ENCODE measurements around the gene RTN4R.

Gene RTN4R

DNA sequence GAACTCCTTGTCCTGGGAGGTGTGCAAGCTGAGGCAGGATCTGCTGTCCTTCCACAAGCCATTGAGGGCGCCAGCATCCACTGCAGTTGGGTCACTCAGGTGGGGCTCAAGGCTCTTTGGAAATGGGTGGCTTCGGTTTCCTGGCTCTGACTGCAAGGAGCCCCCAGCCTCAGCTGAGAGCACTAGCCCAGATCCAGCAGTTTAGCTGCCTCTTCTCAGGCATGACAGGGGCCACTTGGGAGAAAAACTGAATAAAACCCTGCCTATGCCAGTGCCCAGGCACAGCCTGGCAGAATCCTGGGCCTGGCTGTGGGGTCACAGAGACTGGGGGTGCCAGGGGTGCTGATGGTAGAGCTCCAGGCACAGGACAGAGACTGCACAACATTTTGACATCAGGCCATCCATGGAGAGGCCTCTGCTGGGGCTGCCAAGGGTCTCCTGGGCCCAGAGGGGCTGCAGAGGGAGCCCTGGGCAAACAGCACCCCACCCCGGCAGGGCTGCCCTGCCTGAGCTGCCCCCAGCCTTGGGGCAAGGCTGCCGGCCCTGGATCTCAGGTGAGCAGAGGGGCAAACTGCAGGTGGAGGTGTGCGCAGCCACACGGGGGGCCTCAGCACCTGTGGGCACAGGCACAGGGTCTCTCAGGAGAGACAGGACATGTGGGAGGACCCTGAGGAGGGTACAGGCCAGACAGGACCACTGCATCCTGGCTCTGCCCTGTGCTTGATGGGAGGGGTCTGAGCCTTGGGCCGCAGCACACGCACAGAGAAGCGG lies 28.3 kb downstream of the RTN4R start:
- no peak for DNase-seq

DNA sequence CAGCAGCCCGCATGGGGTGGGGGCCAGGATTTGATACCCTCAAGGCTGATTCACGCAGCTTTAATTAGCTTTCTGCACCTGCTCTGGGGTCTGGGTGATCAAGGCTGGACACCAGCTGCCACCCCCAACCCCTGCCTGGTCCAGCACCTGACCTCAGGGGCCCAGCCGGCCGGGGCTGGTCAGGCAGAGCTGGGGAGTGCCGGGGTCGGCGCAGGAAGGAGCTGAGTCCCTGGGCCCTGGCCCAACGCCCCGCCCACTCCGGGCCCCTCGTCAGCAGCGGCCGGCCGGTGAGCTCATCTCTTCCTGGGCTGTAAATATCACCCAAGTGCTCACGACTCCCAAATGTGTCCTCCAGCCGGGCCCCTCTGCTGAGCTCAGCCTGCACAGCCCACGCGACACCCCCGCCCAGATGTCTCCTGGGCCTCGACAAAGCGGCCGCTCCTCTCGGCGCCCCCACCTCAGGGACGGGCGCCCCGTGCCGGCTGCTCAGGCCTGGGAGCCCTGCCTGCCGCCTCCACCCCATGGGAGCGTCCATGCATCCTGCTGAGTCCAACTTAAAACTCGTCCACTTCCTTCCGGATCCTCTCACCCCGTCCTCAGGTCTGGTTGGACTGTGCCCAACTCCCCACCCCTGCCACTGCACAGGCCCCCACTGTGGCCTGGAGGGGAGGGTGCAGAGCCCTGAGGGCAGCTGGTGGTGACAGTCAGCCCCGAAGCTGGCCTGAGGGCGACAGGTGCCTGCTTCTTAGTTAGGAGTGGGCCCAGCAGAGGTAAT lies 29.0 kb downstream of the RTN4R start:
- DNase-seq, result peak; percentile 15

DNA sequence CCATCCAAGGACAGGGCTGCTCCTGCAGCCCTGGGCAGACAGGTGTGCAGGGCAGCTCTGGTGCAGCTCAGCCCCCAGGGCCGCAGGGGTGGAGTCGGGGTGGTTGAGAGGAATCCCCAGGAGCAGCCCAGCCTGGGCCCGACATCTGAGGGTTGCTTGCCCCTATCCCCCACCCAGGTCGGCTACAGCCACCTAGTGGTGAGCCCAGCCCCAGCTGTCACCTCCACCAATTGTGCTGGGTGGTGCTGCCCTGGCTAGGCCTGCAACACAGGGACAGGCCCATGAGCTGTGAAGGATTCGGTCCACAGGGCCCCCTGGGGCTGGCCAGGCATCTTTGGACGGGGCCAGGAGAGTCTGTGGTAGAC lies 29.6 kb downstream of the RTN4R start:
- DNase-seq, result peak; percentile 67

DNA sequence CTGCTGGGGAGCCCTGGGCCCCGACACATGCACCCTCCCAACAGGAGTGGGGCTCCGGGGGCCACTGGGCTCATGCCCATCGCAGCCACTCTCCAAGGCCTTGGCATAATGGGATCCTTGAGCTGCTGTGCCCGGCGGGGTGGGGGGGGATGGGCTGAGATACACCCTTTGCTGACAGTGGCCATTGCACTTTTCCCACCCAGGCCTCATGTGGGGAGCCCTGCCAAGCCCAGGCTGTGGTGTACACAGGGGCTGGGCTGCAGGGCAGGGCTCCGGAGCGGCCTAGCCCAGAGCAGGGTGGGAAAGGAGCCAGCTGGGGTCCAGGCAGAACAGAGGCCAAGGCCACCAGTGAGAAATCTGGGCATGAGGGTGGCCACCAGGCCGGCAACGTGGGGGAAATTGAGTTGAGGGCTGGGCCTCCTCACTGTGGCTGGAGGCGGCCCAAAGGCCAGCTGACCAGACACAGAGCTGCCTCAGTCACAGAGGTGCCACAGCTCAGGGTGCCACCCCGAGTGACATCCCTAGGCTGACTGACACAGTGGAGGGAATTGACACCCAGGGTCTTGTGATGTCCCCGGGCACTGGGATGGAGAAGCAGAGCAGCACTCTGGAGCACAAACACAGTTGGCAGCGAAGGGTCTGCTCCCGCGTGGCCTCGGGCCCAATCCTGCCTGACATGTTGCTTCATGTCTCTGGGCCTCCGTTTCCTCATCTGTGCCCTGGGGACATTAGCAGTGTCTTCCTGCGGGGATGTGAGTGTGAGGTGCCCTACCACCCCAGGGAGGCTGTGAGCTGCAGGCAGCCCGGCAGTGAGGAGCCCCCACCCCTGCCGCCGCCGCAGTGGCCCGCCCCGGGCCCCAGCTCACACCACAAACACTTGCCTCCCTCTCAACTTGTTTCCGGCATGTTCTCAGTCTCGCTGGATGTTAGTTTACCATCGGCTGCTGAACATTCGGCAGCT lies 30.4 kb downstream of the RTN4R start:
- DNase-seq, result peak; percentile 65

DNA sequence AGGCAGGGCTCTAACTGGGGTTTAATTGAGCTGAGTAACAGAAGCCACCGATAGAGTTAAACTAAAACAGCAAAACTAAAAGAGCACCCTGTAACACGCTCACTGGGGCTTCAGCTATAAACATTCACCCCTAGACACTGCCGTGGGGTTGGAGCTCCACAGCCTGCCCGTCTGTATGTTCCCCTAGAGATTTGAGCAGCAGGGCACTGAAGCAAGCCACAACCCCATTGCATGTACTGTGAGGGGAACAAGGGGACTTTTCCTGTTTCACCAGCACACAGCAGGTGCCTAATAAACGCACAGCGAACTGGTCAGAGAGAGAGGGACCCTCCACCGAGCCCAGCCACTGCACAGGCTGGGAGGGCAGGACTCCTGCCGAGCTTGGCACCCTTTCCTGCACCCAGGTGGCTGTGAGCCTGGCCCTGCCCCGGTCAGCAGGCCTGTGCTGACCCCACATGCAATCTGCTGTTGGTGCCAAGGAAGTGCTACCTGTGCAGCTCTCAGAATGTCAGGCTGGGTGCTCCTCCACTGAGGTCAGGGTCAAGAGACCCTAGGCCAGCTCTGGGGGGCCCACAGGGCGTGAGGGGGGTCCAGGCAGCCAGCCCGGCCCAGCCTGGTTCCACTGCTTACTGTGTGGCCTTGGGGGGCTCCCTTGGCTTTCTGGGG lies 31.9 kb downstream of the RTN4R start:
- no peak for DNase-seq

DNA sequence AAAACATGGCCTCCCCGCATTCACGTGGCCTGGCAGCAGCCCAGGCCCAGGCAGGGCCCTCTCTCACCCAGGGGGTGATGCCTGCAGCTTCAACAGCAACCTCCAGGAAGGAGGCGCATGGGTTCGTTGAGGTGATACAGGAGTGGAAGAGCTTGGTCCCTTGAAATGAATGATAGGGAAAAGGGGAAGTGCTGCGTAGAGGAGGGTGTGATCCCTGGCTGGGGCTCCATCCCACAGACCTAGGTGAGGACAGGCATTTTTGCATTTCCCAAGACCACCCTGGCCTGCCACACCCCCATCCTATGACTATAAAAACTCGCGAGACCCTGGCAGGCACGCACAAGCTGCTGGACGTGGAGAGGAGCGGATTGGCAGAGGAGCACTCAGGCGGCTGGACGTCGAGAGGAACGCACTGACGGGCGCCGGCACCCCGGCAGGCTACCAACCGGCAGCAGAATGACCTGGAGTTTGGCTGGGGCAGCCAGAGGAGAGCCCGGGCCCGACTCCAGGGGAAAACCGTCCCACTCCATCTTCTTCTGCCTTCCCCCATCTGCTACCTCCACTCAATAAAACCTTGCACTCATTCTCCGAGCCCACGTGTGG lies 32.6 kb downstream of the RTN4R start:
- no peak for DNase-seq

DNA sequence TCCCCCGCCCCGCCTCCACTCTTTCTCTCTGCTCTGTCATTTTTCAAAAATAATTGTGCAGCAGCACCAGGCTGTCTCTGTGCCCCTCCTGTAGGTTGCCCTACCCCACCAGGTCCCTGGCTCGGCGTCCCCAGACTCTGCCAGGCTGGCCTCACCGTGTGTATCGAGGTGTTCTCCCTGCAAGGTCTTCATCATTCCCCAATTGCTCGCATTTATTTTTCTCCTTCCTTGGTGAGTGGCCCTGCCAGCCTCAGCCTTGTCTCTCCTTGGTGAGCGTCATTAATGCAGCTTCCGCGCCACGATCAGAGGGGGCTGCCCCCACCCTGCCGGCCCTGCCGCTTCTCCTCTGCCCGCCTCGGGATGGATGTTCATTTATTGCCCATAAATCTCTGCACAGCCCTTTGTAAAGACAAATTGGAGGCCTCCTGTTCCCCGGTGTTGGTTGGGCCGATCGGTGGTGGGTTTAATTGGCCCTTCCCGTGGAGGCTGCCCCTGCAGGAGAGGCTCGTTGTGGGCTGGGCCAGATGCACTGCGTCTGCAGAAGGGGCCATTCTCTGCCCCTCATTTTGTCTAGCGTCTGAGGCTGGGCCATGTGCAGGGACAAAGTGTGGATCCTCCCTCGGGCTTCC lies 33.2 kb downstream of the RTN4R start:
- no peak for DNase-seq

DNA sequence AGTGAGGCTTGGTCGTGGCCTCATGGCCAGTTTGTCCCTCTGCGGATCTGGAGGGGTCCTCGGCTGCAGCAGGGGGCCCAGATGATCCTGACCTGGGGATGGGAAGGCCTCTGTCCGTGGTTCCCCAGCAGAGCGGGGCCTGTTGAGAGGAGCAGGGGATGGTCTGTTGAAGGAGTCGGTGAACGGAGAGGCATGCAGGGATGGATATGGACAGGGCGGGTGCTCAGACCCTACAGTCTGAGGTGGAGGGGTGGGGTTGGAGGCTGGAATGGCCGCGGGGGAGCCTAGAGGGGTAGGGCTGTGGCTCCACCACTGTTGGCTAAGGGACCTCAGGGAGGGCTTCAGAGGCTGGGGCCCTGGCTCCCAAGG lies 33.8 kb downstream of the RTN4R start:
- no peak for DNase-seq

DNA sequence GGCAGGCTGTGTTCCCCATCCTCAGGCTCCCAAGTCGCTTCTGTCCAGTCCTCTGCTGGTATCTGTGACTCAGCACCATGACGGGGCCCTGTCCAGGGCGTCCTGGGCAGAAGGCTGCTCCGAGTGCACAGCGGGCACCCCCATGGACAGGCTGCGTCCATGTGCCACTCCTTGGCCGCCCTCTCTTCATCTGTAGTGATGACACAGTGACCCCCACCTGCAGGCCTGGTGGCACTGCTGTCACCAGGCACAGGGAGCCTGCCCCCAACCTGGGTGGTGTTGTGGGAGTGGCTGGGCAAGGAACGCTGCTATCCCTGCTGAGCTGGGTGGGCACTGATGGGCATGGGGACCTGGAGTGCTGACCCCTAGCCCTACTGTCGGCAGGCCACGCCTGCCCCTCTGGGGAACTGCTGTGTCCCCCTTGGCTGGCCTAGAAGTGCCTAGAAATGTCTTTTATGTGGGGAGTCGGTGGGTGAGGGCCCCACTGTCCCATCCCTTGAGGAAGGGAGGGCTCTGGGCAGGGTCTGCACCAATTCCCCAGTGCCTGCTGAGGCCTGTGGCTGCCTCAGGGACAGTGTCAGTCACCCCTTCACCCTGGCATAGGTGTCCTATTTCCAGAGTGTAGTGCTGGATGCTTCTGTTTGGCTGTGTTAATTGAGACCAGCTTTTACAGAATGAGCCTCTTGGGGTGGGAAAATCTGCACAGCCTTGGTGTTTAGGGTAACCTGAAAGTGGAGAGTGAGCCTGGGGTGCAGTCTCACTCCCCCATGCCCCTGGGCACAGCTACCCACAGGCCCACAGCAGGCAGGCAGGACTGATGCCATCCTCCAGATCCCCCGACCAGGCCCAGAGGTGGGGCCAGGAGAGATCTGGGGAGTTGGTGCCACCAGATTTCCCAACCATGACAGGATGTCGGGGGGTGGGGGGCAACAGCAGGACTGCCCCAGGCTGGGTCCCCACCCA lies 34.5 kb downstream of the RTN4R start:
- no peak for DNase-seq

DNA sequence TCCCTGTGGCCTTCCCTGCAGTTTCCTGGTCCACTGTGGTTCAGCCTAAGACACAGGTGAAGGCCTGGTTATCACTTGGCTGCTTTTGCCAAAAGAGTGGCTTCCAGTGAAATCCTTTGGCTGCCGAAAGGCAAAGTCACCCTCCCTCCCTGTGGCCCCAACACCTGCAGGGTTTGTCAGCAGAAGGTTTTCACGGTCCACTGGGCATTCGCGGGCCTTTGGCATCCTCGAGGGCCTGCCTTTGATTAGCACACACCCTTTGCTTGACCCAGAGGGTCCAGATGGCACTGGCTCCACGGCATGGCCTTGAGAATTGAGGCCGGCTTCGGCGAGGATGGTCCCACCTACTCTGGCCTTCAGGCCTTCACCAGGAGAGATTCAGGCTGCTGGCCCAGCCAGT lies 35.3 kb downstream of the RTN4R start:
- no peak for DNase-seq

DNA sequence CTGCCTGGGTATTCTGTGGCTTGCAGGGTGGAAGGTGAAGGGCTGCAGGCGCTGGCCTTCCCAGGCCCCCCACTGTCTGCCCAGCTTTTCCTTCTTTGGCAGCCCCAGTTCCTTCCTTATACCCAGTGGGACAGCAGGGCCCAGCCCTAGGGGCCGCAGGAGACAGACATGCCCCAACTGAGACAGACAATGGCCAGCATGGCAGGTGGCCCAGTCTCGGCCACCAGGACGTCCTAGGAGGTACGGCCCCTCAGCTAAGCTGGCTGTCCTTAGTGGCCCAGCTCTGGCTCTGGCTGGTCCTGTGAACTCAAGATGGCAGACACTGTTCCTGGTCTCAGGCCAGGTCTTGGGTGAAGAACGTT lies 35.9 kb downstream of the RTN4R start:
- DNase-seq, result no peak

DNA sequence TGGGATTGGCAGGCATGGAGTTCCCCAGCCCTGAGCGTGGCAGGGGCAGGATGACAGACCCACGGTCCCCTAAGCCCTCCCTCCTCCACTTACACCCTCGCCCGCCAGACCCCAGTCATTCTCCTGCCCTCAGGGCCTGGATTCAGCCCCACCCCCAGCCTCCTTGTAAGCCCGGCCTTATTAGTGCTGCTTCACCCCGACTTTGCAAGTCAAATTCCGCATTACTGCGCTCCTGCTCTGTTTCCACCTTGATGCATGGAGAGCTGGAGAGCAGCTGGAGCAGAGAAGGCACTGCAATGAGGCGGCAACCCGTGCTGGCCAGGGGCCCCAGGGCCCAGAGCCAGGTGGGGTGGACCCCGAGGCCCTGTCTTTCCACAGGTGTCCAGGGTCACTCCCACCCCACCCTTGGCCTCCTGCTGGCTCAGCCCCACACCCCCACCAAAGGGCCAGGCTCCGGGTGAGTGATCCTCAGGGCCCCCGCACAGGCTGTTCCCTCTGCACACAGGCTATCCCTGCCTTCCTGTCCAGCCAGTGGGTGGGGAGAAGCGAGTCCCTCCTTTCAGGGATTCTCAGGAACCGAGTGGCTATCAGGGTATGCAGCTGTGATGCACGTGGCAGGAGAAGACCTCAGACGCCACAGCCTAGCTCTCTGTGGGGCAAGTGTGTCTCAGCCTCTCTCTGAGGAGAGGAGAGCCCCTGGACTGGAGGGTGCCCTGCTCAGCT lies 36.4 kb downstream of the RTN4R start:
- DNase-seq, result no peak

DNA sequence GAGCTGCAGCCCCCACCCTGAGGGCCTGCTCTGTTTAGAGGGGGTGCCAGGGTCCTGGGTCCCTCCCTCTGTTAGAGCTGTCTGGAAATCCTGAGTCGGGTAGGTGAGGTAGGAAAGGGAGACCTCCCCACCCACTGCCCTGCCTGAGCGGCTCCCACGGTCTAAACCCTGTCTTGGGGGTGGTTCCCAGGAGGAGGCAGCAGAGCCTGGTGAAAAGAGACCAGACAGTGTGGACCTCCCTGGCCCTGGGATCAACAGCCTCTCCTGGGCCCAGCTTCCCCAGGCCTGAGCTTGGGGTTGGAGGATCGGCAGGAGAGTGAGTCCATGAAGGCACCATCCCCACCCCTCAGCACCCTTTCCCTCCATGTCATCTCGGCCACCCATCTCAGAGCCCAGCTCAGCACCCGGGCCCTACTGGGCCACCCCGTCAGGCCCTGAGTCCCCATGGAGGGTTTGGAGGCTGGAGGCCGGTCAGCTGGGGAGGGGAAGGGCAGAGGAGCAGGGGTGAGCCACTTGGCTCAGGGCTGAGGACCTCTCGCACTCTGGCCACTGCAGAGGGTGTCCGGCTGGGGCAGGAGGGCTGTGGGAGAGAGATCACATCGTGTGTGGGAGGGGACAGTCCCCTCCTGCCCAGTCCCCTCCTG lies 37.2 kb downstream of the RTN4R start:
- DNase-seq, result no peak

DNA sequence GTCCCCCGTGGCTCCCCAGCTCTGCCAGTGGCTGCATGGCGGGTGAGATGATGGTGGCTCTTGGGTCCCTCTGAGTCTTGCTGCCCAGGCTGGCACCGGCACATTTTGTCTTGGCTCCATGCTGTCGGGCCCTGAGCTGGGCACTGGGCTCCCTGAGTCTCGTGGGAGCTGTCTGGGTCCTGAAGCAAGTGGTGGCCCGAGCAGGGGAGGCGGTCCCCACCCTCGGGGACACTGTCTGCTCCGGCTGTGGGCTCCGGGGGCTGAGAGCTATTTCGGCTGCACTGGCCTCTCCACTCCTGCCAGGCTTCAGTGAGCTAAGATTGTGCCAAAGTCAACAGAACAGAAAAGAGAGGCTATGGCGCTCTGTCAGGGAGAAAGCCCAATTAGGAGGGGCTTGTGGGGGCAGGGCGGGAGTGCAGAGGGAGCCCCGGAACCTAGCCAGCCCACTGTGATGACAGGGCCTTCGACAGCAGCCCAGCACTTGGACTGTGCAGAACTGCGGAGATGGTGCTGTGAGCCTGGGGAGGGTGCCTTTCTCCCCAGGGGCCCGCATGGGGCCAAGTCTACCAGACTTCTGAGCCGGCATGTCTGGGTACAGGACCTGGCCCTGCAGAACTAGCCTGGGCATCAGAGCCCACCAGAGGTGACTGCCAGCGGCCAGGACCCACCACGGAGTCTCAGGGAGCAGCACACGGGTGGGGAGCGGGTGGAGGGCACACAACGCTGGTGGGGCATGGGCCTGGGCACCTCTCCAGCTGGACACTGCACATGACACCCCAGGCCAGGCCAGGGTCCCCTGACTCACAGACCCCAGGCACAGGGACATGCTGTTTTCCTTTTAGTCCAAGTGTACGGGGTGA lies 38.0 kb downstream of the RTN4R start:
- no peak for DNase-seq

DNA sequence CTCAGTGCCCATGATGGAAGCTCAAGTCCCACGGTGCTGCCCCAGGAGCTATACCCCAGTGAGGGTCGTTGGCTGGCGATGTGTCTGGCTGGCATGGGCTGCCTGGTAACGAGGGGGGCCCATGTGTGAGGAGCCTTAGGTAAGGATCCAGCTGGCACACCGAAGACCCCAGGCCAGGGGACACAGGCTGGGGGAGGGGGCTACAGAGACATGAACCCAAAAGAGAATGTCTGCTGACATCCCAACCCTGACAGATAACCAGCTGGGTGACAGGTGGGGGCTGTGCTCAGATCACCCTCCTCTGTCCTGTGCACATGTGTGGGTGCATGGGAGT lies 39.2 kb downstream of the RTN4R start:
- no peak for DNase-seq

DNA sequence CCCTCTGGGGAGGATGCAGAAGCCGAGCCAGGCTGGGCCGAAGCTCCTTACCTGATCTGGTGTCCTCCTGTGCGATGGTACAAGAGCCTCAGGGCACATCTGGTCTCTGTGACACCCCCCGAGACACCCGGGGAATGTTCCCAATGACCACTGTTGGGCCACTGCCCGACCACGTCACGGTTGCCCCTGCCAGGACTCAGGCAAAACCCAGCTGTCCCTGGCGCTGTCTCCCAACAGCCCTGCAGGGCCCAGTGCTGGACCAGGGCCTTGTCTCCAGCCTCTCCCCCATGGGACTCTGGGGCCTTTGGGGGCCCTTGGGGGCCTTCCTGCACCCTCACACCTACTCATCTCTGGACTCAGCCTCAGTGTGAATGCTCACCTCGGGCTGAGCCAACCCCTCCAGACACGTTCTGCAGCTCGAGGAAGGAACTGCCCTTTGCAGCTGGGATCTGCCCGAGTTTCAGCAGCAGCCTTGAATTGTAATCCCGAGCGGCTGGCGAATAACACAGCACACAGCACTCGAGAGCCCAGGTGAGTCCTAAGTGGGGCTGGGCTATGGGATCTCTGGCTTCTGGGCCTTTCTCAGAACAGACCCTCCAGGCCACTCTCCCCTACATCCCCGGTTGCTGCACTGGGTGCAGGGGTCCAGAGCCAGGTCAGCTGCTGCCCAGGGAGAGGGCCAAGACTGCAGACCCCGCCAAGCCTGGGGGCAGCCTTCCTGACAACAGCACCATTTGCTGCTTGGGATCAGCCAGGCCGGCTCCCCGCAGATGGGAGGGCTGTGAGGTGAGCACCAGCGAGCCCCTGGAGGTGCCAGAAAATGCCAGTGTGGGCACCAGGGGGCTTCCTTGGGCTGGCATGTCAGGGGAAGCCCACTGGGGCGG lies 39.8 kb downstream of the RTN4R start:
- DNase-seq, result no peak

DNA sequence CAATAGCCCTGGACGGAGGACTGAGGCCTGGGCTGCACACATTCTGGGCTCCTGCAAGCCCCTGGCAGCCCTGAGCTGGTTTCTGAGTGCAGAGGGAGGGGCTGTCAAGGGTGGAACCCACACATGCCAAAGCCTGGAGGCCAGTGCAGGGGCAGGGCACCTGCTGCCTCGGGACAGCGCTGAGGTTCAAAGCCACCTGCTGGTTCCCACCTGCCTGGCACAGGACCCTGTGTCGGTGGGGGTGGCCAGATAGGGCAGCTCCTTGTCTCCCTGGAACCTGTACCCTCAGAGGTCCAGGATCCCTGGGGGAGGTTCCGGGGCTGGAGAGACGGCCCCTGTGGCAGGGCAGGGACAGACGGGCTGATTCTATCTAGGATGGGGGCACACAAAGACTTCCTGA lies 40.8 kb downstream of the RTN4R start:
- DNase-seq, result no peak
